Measurements from ENCODE around the gene GSTK1. TPM values are rescaled to one million over a fixed set of nuclear protein-coding genes. Genes with fewer than 3 reads are reported as not detected.
A peak's percentile ranks its signal among the peaks of the same experiment; 100 is the strongest.

The GSTK1 gene
- total and polyA plus RNA-seq, 9 of the 15 experiments (the other 6 are each of a cell fraction or from before 2014, with no cell fraction given) = 155 to 441 (median 233) TPM

DNA sequence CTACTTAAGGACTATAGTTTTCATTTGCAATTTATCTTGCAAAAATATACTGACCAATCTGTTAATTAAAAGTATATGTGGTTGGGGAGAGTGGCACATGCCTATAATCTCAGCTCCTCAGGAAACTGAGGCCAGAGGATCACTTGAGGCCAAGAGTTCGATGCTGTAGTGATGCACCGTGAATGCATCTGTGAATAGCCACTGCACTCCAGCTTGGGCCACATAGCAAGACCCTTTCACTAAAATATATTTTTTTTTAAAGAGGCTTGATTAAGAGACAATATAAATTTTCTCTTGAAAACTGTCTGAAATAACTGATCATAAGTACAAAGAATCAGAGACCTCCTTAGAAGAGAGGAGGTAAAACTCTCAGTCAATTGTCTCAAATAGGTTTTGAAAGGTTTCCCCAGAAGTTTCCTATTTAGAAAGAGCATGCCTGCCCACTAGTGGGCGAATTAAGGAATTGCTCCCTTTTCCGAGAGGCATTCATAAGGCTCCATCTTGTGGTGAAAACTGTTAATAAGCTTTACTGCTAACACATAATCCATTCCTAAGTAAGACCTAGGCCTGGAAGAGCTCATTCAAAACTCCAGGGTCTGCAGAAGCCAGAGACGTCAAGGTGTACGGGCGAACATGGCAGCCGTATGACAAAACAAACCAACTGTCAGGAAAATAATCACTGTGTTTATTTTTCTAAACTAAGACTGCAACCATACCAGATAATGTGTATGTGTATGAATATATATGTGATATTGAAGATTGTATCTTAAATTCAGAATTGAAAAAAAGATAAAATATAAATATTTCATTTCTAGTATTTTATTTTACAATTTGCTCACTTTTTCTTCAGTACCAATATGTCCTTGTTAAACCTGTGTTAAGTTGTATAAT lies 48.2 kb upstream of the GSTK1 start (continued):
- TF ChIP-seq, protein P1, sequence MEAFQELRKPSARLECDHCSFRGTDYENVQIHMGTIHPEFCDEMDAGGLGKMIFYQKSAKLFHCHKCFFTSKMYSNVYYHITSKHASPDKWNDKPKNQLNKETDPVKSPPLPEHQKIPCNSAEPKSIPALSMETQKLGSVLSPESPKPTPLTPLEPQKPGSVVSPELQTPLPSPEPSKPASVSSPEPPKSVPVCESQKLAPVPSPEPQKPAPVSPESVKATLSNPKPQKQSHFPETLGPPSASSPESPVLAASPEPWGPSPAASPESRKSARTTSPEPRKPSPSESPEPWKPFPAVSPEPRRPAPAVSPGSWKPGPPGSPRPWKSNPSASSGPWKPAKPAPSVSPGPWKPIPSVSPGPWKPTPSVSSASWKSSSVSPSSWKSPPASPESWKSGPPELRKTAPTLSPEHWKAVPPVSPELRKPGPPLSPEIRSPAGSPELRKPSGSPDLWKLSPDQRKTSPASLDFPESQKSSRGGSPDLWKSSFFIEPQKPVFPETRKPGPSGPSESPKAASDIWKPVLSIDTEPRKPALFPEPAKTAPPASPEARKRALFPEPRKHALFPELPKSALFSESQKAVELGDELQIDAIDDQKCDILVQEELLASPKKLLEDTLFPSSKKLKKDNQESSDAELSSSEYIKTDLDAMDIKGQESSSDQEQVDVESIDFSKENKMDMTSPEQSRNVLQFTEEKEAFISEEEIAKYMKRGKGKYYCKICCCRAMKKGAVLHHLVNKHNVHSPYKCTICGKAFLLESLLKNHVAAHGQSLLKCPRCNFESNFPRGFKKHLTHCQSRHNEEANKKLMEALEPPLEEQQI (IDR thresholded peaks at IDR 0.05) = peak; percentile 64; the same call in 1 of the 2 replicates
- TF ChIP-seq, protein P2, sequence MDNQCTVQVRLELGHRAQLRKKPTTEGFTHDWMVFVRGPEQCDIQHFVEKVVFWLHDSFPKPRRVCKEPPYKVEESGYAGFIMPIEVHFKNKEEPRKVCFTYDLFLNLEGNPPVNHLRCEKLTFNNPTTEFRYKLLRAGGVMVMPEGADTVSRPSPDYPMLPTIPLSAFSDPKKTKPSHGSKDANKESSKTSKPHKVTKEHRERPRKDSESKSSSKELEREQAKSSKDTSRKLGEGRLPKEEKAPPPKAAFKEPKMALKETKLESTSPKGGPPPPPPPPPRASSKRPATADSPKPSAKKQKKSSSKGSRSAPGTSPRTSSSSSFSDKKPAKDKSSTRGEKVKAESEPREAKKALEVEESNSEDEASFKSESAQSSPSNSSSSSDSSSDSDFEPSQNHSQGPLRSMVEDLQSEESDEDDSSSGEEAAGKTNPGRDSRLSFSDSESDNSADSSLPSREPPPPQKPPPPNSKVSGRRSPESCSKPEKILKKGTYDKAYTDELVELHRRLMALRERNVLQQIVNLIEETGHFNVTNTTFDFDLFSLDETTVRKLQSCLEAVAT (IDR thresholded peaks at IDR 0.05) = peak in 1 of 2 experiments; percentile 96; a peak in 2 of 4 replicates
- TF ChIP-seq, protein P3, sequence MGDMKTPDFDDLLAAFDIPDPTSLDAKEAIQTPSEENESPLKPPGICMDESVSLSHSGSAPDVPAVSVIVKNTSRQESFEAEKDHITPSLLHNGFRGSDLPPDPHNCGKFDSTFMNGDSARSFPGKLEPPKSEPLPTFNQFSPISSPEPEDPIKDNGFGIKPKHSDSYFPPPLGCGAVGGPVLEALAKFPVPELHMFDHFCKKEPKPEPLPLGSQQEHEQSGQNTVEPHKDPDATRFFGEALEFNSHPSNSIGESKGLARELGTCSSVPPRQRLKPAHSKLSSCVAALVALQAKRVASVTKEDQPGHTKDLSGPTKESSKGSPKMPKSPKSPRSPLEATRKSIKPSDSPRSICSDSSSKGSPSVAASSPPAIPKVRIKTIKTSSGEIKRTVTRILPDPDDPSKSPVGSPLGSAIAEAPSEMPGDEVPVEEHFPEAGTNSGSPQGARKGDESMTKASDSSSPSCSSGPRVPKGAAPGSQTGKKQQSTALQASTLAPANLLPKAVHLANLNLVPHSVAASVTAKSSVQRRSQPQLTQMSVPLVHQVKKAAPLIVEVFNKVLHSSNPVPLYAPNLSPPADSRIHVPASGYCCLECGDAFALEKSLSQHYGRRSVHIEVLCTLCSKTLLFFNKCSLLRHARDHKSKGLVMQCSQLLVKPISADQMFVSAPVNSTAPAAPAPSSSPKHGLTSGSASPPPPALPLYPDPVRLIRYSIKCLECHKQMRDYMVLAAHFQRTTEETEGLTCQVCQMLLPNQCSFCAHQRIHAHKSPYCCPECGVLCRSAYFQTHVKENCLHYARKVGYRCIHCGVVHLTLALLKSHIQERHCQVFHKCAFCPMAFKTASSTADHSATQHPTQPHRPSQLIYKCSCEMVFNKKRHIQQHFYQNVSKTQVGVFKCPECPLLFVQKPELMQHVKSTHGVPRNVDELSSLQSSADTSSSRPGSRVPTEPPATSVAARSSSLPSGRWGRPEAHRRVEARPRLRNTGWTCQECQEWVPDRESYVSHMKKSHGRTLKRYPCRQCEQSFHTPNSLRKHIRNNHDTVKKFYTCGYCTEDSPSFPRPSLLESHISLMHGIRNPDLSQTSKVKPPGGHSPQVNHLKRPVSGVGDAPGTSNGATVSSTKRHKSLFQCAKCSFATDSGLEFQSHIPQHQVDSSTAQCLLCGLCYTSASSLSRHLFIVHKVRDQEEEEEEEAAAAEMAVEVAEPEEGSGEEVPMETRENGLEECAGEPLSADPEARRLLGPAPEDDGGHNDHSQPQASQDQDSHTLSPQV (IDR thresholded peaks at IDR 0.05) = peak; percentile 82; the same call in 1 of the 2 replicates
- TF ChIP-seq HEY1 (CRISPR knock-in tag; IDR thresholded peaks at IDR 0.05; ENCODE audit: borderline replicate concordance) = 0 out of 2 replicates have a peak, but pooled peaks have one; percentile 75
- TF ChIP-seq, protein P4, sequence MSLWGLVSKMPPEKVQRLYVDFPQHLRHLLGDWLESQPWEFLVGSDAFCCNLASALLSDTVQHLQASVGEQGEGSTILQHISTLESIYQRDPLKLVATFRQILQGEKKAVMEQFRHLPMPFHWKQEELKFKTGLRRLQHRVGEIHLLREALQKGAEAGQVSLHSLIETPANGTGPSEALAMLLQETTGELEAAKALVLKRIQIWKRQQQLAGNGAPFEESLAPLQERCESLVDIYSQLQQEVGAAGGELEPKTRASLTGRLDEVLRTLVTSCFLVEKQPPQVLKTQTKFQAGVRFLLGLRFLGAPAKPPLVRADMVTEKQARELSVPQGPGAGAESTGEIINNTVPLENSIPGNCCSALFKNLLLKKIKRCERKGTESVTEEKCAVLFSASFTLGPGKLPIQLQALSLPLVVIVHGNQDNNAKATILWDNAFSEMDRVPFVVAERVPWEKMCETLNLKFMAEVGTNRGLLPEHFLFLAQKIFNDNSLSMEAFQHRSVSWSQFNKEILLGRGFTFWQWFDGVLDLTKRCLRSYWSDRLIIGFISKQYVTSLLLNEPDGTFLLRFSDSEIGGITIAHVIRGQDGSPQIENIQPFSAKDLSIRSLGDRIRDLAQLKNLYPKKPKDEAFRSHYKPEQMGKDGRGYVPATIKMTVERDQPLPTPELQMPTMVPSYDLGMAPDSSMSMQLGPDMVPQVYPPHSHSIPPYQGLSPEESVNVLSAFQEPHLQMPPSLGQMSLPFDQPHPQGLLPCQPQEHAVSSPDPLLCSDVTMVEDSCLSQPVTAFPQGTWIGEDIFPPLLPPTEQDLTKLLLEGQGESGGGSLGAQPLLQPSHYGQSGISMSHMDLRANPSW (CRISPR knock-in tag; IDR thresholded peaks at IDR 0.05) = 0 out of 2 replicates have a peak, but pooled peaks have one; percentile 29
- TF ChIP-seq, protein P5, sequence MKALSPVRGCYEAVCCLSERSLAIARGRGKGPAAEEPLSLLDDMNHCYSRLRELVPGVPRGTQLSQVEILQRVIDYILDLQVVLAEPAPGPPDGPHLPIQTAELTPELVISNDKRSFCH (CRISPR knock-in tag; IDR thresholded peaks at IDR 0.05) = no peak
- TF ChIP-seq, protein P5 (tag; IDR thresholded peaks at IDR 0.05) = peak; percentile 45; the same call in 1 of the 2 replicates
- TF ChIP-seq STAT5A (IDR thresholded peaks at IDR 0.05; ENCODE audit: borderline replicate concordance, low read length) = peak; percentile 36; the same call in 1 of the 2 replicates
- TF ChIP-seq XRCC5 (IDR thresholded peaks at IDR 0.05; ENCODE audit: low read depth, low read length) = 0 out of 2 replicates have a peak, but pooled peaks have one; percentile 25
- TF ChIP-seq RB1 (IDR thresholded peaks at IDR 0.05; ENCODE audit: low read depth) = peak; percentile 84
- TF ChIP-seq CREM (IDR thresholded peaks at IDR 0.05; ENCODE audit: low read depth) = 0 out of 2 replicates have a peak, but pooled peaks have one; percentile 32
- peak; percentile 87 for TF ChIP-seq KLF16 (IDR thresholded peaks at IDR 0.05)

Measured in K562 (cell line).